GM23338 (cell line): ENCODE measurements around the gene RALGPS1. TPM values are rescaled to one million over a fixed set of nuclear protein-coding genes. Genes with fewer than 3 reads are reported as not detected.
"Not testable (repeated sequence)": the region's sequence is repeated elsewhere in the genome, so short reads cannot be mapped to it uniquely, and the experiment has no call there.

ENCODE experiments used
- ATAC-seq: fragments of 200-7000 bp; cut with Tn5 transposase; 3 replicates; pipeline ENCODE4 v1.9.1; 2020
- DNase-seq: peaks from one replicate; pipeline ENCODE4 v3.0.0-alpha.2; 2015; ENCODE audit warnings: low spot score
- H2AFZ ChIP-seq: fragments of 200-600 bp; sonication (generic); 2 replicates; pipeline ENCODE4 v1.8.0; 2016; ENCODE audit warnings: antibody characterized with exemption, mild to moderate bottlenecking, moderate library complexity
- H3F3A ChIP-seq: fragments of 200-600 bp; sonication (generic); replicated peaks from 2 replicates; pipeline ENCODE4 v1.8.0; 2017; ENCODE audit warnings: antibody characterized with exemption, mixed run types, low read depth
- H3K27ac ChIP-seq: fragments of 200-600 bp; sonication (generic); 2 replicates; pipeline ENCODE4 v1.6.1; 2016; ENCODE audit warnings: low read depth
- H3K27me3 ChIP-seq: fragments of 200-600 bp; sonication (generic); 2 replicates; pipeline ENCODE4 v1.8.0; 2016; ENCODE audit warnings: mild to moderate bottlenecking, mixed run types, moderate library complexity; ENCODE audit not compliant: insufficient read depth
- H3K36me3 ChIP-seq: fragments of 200-600 bp; sonication (generic); 2 replicates; pipeline ENCODE4 v1.8.0; 2016; ENCODE audit warnings: mild to moderate bottlenecking; ENCODE audit not compliant: insufficient read depth
- H3K4me1 ChIP-seq: fragments of 200-600 bp; sonication (generic); 2 replicates; pipeline ENCODE4 v1.8.0; 2016; ENCODE audit warnings: mild to moderate bottlenecking, moderate library complexity; ENCODE audit not compliant: insufficient read depth
- H3K4me2 ChIP-seq: fragments of 200-600 bp; sonication (generic); 2 replicates; pipeline ENCODE4 v1.7.1; 2017; ENCODE audit warnings: mixed run types
- H3K4me3 ChIP-seq: fragments of 200-600 bp; sonication (generic); 2 replicates; pipeline ENCODE4 v1.6.1; 2016; ENCODE audit warnings: mixed run types
- H3K79me2 ChIP-seq: fragments of 200-600 bp; sonication (generic); replicated peaks from 2 replicates; pipeline ENCODE4 v1.8.0; 2017; ENCODE audit warnings: mild to moderate bottlenecking; ENCODE audit not compliant: insufficient read depth
- H3K9me2 ChIP-seq: fragments of 200-600 bp; sonication (generic); 2 replicates; pipeline ENCODE4 v1.8.0; 2017; ENCODE audit not compliant: insufficient read depth
- H4K20me1 ChIP-seq: fragments of 200-600 bp; sonication (generic); replicated peaks from 2 replicates; pipeline ENCODE4 v1.8.0; 2017; ENCODE audit warnings: mild to moderate bottlenecking; ENCODE audit not compliant: insufficient read depth
- H3K27ac Mint-ChIP-seq: 2 replicates; pipeline ENCODE4 v1.8.0; 2020; ENCODE audit warnings: inconsistent platforms, mild to moderate bottlenecking, moderate library complexity, mixed read lengths
- H3K27me3 Mint-ChIP-seq: 3 replicates; pipeline ENCODE4 v1.8.0; 2022; ENCODE audit warnings: low read depth, mild to moderate bottlenecking, moderate library complexity, mixed read lengths, inconsistent platforms; ENCODE audit not compliant: insufficient read depth, poor library complexity
- H3K36me3 Mint-ChIP-seq: 3 replicates; pipeline ENCODE4 v1.8.0; 2021; ENCODE audit warnings: low read depth, mild to moderate bottlenecking, inconsistent platforms, moderate library complexity, mixed read lengths
- H3K4me1 Mint-ChIP-seq: 3 replicates; pipeline ENCODE4 v1.8.0; 2020; ENCODE audit warnings: mild to moderate bottlenecking, inconsistent platforms, mixed read lengths
- H3K4me3 Mint-ChIP-seq: 3 replicates; pipeline ENCODE4 v1.8.0; 2021; ENCODE audit warnings: moderate library complexity, mild to moderate bottlenecking, inconsistent platforms, mixed read lengths
- H3K9me3 Mint-ChIP-seq: 3 replicates; pipeline ENCODE4 v1.8.0; 2020; ENCODE audit warnings: moderate library complexity, mild to moderate bottlenecking, inconsistent platforms, mixed read lengths
- ETS1 ChIP-seq: IDR thresholded peaks from 2 replicates; pipeline ENCODE4 v1.6.1; 2016; ENCODE audit warnings: antibody characterized with exemption
- EZH2phosphoT487 ChIP-seq: fragments of 200-600 bp; sonication (generic); IDR thresholded peaks from one replicate; pipeline ENCODE4 v1.8.1; 2018; ENCODE audit warnings: antibody characterized with exemption; ENCODE audit not compliant: unreplicated experiment
- POLR2AphosphoS5 ChIP-seq: IDR thresholded peaks from 2 replicates; pipeline ENCODE4 v1.6.1; 2016; ENCODE audit warnings: antibody characterized with exemption, low read depth
- STAT1 ChIP-seq: IDR thresholded peaks from one replicate; pipeline ENCODE4 v1.6.1; 2016; ENCODE audit warnings: antibody characterized with exemption; ENCODE audit not compliant: unreplicated experiment
- ZNF462 ChIP-seq: fragments of 250-450 bp; sonication (Bioruptor Pico); IDR thresholded peaks from 2 replicates; pipeline ENCODE4 v1.5.0; 2020; ENCODE audit warnings: mild to moderate bottlenecking, moderate library complexity
- polyA plus RNA-seq: library from polyadenylated mRNA; unstranded; fragments of >200 nt; fragmentation: Nextera tagmentation; extraction: Ambion mirVana; gene quantifications from 2 replicates; pipeline ENCODE4 v1.2.1, GENCODE V29; 2016
- total RNA-seq: library from RNA; depleted of rRNA; stranded (reverse); fragments of >200 nt; shearing (Covaris generic); gene quantifications from 2 replicates; pipeline ENCODE4 v1.2.3, GENCODE V29; 2014

RALGPS1 gene
- total and polyA plus RNA-seq, 2 experiments from 2014 or later, result 18.2 to 57.1 TPM

- no peak for TF ChIP-seq STAT1
- no peak for TF ChIP-seq EZH2phosphoT487
These were observed 256.1 kb downstream of the RALGPS1 start (continued) for GRCh38 chr9:127170652-127171051.

GRCh38 chr9:127171348-127171747 is 256.8 kb downstream of the RALGPS1 start:
- H3K27me3 Mint-ChIP-seq, H3K27ac Mint-ChIP-seq, H3K4me3 Mint-ChIP-seq, H3K36me3 Mint-ChIP-seq, H3K36me3 ChIP-seq, H3K4me1 ChIP-seq, H3K27me3 ChIP-seq, H3K9me3 Mint-ChIP-seq, DNase-seq, ATAC-seq, H3K9me2 ChIP-seq, H3K79me2 ChIP-seq, H3K4me2 ChIP-seq, H3K27ac ChIP-seq, H3K4me3 ChIP-seq, H2AFZ ChIP-seq, H4K20me1 ChIP-seq, H3K4me1 Mint-ChIP-seq, H3F3A ChIP-seq: not testable (repeated sequence)

GRCh38 chr9:127172066-127172707 is 257.6 kb downstream of the RALGPS1 start:
- no peaks in the 10 kb centered on the region; the same call in 1 of the 2 replicates for H4K20me1 ChIP-seq
- no peaks in the 10 kb centered on the region for H3K79me2 ChIP-seq
- DNase-seq (no peak), ATAC-seq (no peak)
- no peaks in the 10 kb centered on the region for H3K9me3 Mint-ChIP-seq
- H3K9me2 ChIP-seq, result 0 out of 2 replicates have a peak, but pooled peaks cover 6% of the 10 kb centered on the region
- no peaks in the 10 kb centered on the region; the same call in 2 of the 3 replicates for H3K4me1 Mint-ChIP-seq
- H3K27me3 Mint-ChIP-seq, result peaks cover 4% of the 10 kb centered on the region
- no peak overlapping the region for H3K4me3 ChIP-seq
- H3K27me3 ChIP-seq, result no peaks in the 10 kb centered on the region
- no peak for TF ChIP-seq ETS1
- H3K36me3 Mint-ChIP-seq, result no peaks in the 10 kb centered on the region; the same call in 2 of the 3 replicates
- H3K4me3 Mint-ChIP-seq, result no peak overlapping the region
- H3F3A ChIP-seq, result no peaks in the 10 kb centered on the region
- no peak overlapping the region for H3K27ac Mint-ChIP-seq
- H2AFZ ChIP-seq, result no peak overlapping the region
- no peaks in the 10 kb centered on the region for H3K36me3 ChIP-seq
- H3K27ac ChIP-seq, result no peak overlapping the region
- H3K4me1 ChIP-seq, result no peaks in the 10 kb centered on the region
- no peak overlapping the region for H3K4me2 ChIP-seq

GRCh38 chr9:127173063-127173462 is 258.5 kb downstream of the RALGPS1 start:
- H3K27ac Mint-ChIP-seq, result no peak overlapping the region
- no peak for ATAC-seq
- no peak overlapping the region for H3K27ac ChIP-seq
- DNase-seq, result no peak
- no peaks in the 10 kb centered on the region for H3K27me3 ChIP-seq
- no peaks in the 10 kb centered on the region for H3K36me3 ChIP-seq
- H3K4me1 Mint-ChIP-seq, result no peaks in the 10 kb centered on the region
- H3K36me3 Mint-ChIP-seq, result no peaks in the 10 kb centered on the region; the same call in 2 of the 3 replicates
- H3K4me3 Mint-ChIP-seq, result no peak overlapping the region
- H4K20me1 ChIP-seq, result no peaks in the 10 kb centered on the region; the same call in 1 of the 2 replicates
- H3K4me2 ChIP-seq, result no peak overlapping the region
- no peak overlapping the region for H3K4me3 ChIP-seq
- H3K27me3 Mint-ChIP-seq, result peaks cover 4% of the 10 kb centered on the region
- no peaks in the 10 kb centered on the region for H3F3A ChIP-seq
- no peaks in the 10 kb centered on the region for H3K9me3 Mint-ChIP-seq
- H3K4me1 ChIP-seq, result no peaks in the 10 kb centered on the region
- 0 out of 2 replicates have a peak, but pooled peaks cover 6% of the 10 kb centered on the region for H3K9me2 ChIP-seq
- H2AFZ ChIP-seq, result no peak overlapping the region
- H3K79me2 ChIP-seq, result no peaks in the 10 kb centered on the region
- TF ChIP-seq POLR2AphosphoS5 (no peak), ETS1 (no peak), ZNF462 (CRISPR knock-in tag) (no peak), STAT1 (no peak)
